Epithelial cell of esophagus (primary cell): ENCODE results near the gene KBTBD2.
"Not testable (repeated sequence)": the region's sequence is repeated elsewhere in the genome, so short reads cannot be mapped to it uniquely, and the experiment has no call there.

ENCODE experiments used
- DNase-seq: peaks from one replicate; pipeline ENCODE4 v3.0.0; 2010; ENCODE audit warnings: low read depth
- H3K4me3 ChIP-seq: 2 replicates; pipeline ENCODE4 v1.5.1; 2011; ENCODE audit warnings: mild to moderate bottlenecking, low read length, control low read depth
- CTCF ChIP-seq: IDR thresholded peaks from 2 replicates; pipeline ENCODE4 v1.5.1; 2011; ENCODE audit warnings: low read depth, mild to moderate bottlenecking, low read length, control low read depth, inconsistent platforms; ENCODE audit not compliant: insufficient read depth; ENCODE audit errors: missing control alignments

Gene KBTBD2

GRCh38 chr7:32910195-32910594, 18.6 kb upstream of the KBTBD2 start:
- no peak overlapping the region for H3K4me3 ChIP-seq
- no peak for DNase-seq
- no peak for TF ChIP-seq CTCF

- DNase-seq: peak; percentile 37
- H3K4me3 ChIP-seq: peak overlapping the region; percentile 46
- no peak for TF ChIP-seq CTCF
These were observed 13.7 kb upstream of the KBTBD2 start for GRCh38 chr7:32905175-32905662.

GRCh38 chr7:32901629-32902028, 10.1 kb upstream of the KBTBD2 start:
- no peak for TF ChIP-seq CTCF
- DNase-seq: no peak
- no peak overlapping the region for H3K4me3 ChIP-seq

GRCh38 chr7:32900433-32900995, 9.0 kb upstream of the KBTBD2 start:
- no peak for DNase-seq
- H3K4me3 ChIP-seq: no peak overlapping the region
- TF ChIP-seq CTCF: no peak

DNA sequence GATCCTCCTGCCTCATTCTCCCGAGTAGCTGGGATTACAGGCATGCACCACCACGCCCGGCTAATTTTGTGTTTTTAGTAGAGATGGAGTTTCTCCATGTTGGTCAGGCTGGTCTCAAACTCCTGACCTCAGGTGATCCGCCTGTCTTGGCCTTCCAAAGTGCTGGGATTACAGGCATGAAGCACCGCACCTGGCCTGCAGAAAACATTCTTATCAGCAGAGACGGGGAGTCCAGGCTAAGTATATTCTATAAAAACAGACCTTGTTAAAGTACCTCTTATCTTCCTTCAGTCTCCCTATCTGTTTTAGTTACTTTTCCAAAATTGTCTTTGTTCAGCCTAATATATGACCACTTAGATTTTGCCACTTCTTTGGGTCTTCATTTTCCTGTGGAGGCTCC, 5.8 kb upstream of the KBTBD2 start:
- DNase-seq, H3K4me3 ChIP-seq: not testable (repeated sequence)

GRCh38 chr7:32896564-32897347, 5.2 kb upstream of the KBTBD2 start:
- TF ChIP-seq CTCF: no peak

DNA sequence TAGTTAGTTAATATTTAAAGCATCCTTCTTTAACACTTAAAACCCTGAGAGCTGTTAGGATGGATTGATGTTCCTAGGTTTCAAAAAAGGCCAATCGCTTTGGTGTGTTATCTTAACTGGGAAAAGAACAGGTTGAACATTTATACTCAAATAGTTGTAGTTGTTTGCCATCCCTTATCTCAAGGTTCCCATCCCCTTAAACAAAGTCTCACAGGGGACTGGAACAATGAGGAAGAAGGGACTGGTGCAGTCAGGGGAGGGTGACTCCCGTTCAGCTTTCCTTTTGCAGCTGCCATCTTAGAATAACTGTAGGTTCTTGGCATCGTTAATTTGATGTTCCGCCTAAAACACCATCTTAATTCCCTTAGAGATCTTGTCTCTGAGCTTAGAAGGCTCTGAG, 2.6 kb upstream of the KBTBD2 start:
- TF ChIP-seq CTCF: no peak
- no peak for DNase-seq
- H3K4me3 ChIP-seq: no peak overlapping the region

More at GRCh38 chr7:32896564-32897347, 5.2 kb upstream of the KBTBD2 start:
- no peak overlapping the region for H3K4me3 ChIP-seq
- no peak for DNase-seq
